ENCODE results near the gene KLHL40.
A peak's percentile ranks its signal among the peaks of the same experiment; 100 is the strongest.

KLHL40 gene

DNA sequence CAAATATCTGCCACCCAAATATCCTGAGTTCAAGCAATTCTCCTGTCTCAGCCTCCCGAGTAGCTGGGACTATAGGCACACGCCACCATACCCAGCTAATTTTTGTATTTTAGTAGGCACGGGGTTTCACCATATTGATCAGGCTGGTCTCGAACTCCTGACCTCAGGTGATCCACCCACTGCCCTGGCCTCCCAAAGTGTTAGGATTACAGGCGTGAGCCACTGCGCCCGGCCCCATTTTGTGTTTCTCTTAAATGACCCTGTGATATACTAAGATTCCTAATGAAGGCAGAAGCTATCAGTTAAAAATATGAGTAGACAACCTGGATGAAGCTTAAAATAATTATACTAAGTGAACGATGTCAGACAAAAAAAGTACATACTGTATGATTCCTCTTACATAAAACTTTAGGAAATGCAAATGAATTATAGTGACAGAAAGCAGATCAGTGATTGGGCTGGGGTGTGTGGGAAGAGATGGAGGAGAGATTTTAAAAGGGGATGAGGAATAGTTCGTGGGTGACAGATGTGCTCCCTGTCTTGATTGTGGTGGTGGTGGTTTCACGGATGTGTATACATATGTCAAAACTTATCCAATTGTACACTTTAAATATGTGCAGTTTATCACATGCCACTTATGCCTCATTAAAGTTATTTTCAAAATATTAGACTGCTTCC is 3.8 kb upstream of the KLHL40 start:
- no peak overlapping the region for H3K27ac ChIP-seq
- ChIA-PET POLR2A (ENCODE audit: low non-redundant PET) (no interaction called here), CTCF (no interaction called here)
- no peak for DNase-seq (ENCODE audit: low spot score)
- TF ChIP-seq, protein P1, sequence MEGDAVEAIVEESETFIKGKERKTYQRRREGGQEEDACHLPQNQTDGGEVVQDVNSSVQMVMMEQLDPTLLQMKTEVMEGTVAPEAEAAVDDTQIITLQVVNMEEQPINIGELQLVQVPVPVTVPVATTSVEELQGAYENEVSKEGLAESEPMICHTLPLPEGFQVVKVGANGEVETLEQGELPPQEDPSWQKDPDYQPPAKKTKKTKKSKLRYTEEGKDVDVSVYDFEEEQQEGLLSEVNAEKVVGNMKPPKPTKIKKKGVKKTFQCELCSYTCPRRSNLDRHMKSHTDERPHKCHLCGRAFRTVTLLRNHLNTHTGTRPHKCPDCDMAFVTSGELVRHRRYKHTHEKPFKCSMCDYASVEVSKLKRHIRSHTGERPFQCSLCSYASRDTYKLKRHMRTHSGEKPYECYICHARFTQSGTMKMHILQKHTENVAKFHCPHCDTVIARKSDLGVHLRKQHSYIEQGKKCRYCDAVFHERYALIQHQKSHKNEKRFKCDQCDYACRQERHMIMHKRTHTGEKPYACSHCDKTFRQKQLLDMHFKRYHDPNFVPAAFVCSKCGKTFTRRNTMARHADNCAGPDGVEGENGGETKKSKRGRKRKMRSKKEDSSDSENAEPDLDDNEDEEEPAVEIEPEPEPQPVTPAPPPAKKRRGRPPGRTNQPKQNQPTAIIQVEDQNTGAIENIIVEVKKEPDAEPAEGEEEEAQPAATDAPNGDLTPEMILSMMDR (conservative IDR thresholded peaks at IDR 0.05; ENCODE audit: low read depth) = no peak

DNA sequence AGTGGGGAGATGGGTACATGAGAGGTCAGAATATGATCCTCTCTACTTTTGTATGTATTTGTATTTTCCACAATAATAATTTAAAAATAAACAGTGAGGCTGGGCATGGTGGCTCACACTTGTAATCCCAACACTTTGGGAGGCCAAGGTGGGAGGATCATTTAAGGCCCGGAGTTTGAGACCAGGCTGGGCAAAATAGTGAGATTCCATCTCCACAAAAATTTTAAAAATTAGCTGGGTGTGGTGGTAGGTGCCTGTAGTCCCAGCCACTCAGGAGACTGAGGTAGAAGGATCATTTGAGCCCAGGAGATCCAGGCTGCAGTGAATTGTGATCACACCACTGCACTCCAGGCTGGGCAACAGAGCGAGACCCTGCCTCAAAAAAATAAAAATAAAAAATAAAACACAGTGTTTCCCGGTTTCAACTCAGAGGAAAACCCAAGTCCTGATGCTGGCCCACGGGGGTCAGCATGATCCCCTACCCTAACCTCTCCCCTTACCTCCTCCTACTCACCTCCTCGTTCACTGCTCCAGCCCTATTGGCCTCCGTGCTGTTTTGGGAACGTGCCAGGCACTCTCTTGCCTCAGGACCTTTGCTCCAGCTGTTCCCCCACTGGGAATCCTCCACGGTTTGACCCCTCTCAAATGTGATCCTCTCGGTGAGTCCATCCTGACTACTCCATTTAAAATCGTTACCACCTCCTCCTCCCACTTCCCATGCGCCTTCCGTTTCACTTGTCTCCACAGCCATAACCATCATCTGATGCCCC is 2.9 kb upstream of the KLHL40 start:
- POLR2A ChIA-PET (ENCODE audit: low non-redundant PET) = no interaction called here
- TF ChIP-seq, protein P1 (conservative IDR thresholded peaks at IDR 0.05; ENCODE audit: low read depth) = no peak
- CTCF ChIA-PET = no interaction called here
- H3K27ac ChIP-seq = no peak overlapping the region
- no peak for DNase-seq (ENCODE audit: low spot score)

DNA sequence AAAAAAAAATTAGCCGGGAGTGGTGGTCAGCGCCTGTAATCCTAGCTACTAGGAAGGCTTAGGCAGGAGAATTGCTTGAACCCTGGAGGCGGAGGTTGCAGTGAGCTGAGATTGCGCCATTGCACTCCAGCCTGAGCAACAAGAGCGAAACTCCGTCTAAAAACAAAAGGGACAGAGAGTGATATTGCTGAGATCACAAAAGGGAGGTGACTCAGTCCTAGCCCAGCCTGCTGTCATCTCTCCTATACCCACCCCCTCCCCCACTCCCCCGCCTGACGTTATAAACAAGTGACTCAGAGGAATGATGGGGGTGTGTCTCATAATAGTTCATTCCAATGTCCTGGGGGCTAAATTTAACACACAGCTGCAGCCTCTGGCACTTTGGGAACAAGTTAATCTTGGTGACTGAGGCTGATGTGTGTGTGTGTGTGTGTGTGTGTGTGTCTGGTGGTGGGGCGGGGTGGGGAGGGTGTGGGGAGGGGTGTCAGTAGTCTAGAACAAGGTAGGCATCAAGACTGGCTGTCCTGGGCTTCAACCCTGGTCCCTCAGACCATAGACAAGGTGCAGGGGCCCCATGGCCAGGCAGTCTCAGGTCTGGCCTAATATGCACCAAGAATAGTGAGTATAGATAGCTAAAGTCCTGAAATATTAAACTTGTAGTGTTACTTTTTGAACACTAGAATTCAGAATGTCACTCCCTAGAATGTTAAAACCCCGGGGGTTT is 1.3 kb upstream of the KLHL40 start:
- ChIA-PET POLR2A (ENCODE audit: low non-redundant PET) (no interaction called here), CTCF (no interaction called here)
- TF ChIP-seq, protein P1 (conservative IDR thresholded peaks at IDR 0.05; ENCODE audit: low read depth) = no peak
- peak overlapping the region; percentile 72 for H3K27ac ChIP-seq
- peak; percentile 97 for DNase-seq (ENCODE audit: low spot score)

DNA sequence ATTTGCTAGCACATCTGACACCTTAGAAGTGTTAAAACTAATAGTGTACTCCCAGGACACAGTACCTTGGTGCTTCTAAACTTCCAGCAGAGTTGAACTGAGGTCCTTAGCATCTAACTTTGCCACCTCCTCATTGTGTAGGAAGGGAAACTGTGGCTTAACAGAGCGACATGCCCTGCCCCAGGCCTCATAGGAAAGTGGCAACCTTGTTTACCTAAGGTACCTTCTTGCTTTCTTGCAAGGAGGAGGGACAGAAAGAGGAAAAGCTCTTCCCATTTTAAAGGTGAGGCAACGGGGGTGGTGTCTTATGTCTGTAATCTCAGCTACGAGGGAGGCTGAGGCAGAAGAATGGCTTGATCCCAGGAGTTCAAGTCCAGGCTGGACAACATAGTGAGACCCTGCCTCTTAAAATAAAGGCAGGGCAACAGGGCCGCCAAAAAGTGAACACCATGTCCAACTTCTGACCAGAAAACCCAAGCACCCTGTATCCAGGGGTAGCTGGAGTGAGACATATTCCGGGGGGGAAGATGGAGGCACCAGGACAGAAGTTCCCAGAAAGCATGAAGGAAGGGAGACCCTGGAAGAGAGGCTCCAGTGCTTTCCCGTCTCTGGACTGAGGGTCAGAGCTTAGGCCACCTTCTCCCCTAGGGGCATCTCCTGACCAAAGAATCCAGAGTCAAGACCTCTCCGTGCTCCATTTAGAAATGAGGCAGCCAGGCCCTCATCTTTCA is 540 bp upstream of the KLHL40 start:
- ChIA-PET POLR2A (ENCODE audit: low non-redundant PET) (no interaction called here), CTCF (no interaction called here)
- no peak for DNase-seq (ENCODE audit: low spot score)
- H3K27ac ChIP-seq = no peak overlapping the region; the same call in 1 of the 2 replicates
- TF ChIP-seq, protein P1 (conservative IDR thresholded peaks at IDR 0.05; ENCODE audit: low read depth) = no peak

DNA sequence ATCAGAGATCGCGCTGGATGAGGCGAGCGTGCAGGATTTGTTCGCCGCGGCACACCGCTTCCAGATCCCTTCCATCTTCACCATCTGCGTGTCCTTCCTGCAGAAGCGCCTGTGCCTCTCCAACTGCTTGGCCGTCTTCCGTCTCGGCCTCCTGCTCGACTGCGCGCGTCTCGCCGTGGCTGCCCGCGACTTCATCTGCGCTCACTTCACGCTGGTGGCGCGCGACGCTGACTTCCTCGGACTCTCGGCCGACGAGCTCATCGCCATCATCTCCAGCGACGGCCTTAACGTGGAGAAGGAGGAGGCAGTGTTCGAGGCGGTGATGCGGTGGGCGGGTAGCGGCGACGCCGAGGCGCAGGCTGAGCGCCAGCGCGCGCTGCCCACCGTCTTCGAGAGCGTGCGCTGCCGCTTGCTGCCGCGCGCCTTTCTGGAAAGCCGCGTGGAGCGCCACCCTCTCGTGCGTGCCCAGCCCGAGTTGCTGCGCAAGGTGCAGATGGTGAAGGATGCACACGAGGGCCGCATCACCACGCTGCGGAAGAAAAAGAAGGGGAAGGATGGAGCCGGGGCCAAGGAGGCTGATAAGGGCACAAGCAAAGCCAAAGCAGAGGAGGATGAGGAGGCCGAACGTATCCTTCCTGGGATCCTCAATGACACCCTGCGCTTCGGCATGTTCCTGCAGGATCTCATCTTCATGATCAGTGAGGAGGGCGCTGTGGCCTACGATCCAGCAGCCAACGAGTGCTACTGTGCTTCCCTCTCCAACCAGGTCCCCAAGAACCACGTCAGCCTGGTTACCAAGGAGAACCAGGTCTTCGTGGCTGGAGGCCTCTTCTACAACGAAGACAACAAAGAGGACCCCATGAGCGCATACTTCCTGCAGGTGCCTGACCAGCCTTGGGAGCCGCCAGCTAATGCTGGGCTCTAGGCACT is 819 bp downstream of the KLHL40 start:
- TF ChIP-seq, protein P1 (conservative IDR thresholded peaks at IDR 0.05; ENCODE audit: low read depth) = no peak
- no peak for DNase-seq (ENCODE audit: low spot score)
- no peak overlapping the region for H3K27ac ChIP-seq
- ChIA-PET POLR2A (ENCODE audit: low non-redundant PET) (no interaction called here), CTCF (interaction anchor here (0.6 kb wide), 1 partner anchor 10 kb away, joined by 3 read pairs; no protein-coding TSS in a partner anchor)
